Neural cell (in vitro differentiated cells): ENCODE data around the gene KCNT1. TPM values are rescaled to one million over a fixed set of nuclear protein-coding genes. Genes with fewer than 3 reads are reported as not detected.

Source experiments
- H2AFZ ChIP-seq: fragments of 200-600, 300-800 bp; sonication (generic), shearing (Covaris generic); 2 replicates; pipeline ENCODE4 v1.6.0; 2014; ENCODE audit warnings: low read depth, mild to moderate bottlenecking, antibody characterized with exemption, low read length, moderate library complexity
- H3F3A ChIP-seq: fragments of 200-600 bp; shearing (Covaris generic); 2 replicates; pipeline ENCODE4 v1.6.1; 2016; ENCODE audit warnings: mild to moderate bottlenecking, moderate library complexity, mixed read lengths, antibody characterized with exemption, low read length; ENCODE audit not compliant: insufficient read depth, poor library complexity, severe bottlenecking
- H3K27ac ChIP-seq: fragments of 200-600, 300-800 bp; sonication (generic), shearing (Covaris generic); 2 replicates; pipeline ENCODE4 v1.5.1; 2014; ENCODE audit warnings: mild to moderate bottlenecking, low read length, moderate library complexity
- H3K27me3 ChIP-seq: fragments of 300-800, 200-600 bp; sonication (generic), shearing (Covaris generic); 2 replicates; pipeline ENCODE4 v1.6.0; 2014; ENCODE audit warnings: mild to moderate bottlenecking, low read depth, low read length, moderate library complexity; ENCODE audit not compliant: insufficient read depth
- H3K36me3 ChIP-seq: fragments of 300-800, 200-600 bp; sonication (generic), shearing (Covaris generic); 2 replicates; pipeline ENCODE4 v1.5.1; 2014; ENCODE audit warnings: mild to moderate bottlenecking, antibody characterized with exemption, low read length, moderate library complexity; ENCODE audit not compliant: insufficient read depth
- H3K4me2 ChIP-seq: fragments of 300-800, 200-600 bp; sonication (generic), shearing (Covaris generic); 2 replicates; pipeline ENCODE4 v1.6.0; 2014; ENCODE audit warnings: mild to moderate bottlenecking, low read length
- H3K4me3 ChIP-seq: fragments of 300-800, 200-600 bp; sonication (generic), shearing (Covaris generic); 2 replicates; pipeline ENCODE4 v1.5.1; 2014; ENCODE audit warnings: mild to moderate bottlenecking, low read length, moderate library complexity
- H3K79me2 ChIP-seq: fragments of 200-600 bp; shearing (Covaris generic); replicated peaks from 2 replicates; pipeline ENCODE4 v1.6.0; 2014; ENCODE audit warnings: mild to moderate bottlenecking, low read length, moderate library complexity; ENCODE audit not compliant: insufficient read depth
- H3K9ac ChIP-seq: fragments of 300-800, 200-600 bp; sonication (generic), shearing (Covaris generic); 2 replicates; pipeline ENCODE4 v1.6.1; 2016; ENCODE audit warnings: mild to moderate bottlenecking, low read length, mixed read lengths
- H3K9me2 ChIP-seq: fragments of 200-600 bp; shearing (Covaris generic); 2 replicates; pipeline ENCODE4 v1.6.1; 2016; ENCODE audit warnings: mild to moderate bottlenecking, low read length, mixed read lengths; ENCODE audit not compliant: insufficient read depth
- H3K9me3 ChIP-seq: fragments of 200-600, 300-800 bp; sonication (generic), shearing (Covaris generic); 2 replicates; pipeline ENCODE4 v1.6.1; 2016; ENCODE audit warnings: mild to moderate bottlenecking, mixed run types, low read length, moderate library complexity, mixed read lengths
- H4K20me1 ChIP-seq: fragments of 200-600 bp; shearing (Covaris generic); 2 replicates; pipeline ENCODE4 v1.6.1; 2016; ENCODE audit warnings: mild to moderate bottlenecking, mixed run types; ENCODE audit not compliant: insufficient read depth
- EP300 ChIP-seq: fragments of 450-650 bp; conservative IDR thresholded peaks from 2 replicates; pipeline ENCODE4 v1.6.1; 2014; ENCODE audit warnings: antibody characterized with exemption, mild to moderate bottlenecking, moderate library complexity; ENCODE audit not compliant: poor library complexity, severe bottlenecking
- EZH2 ChIP-seq: fragments of 200-600, 300-800 bp; shearing (Covaris generic), sonication (generic); IDR thresholded peaks from 2 replicates; pipeline ENCODE4 v1.6.1; 2014; ENCODE audit warnings: antibody characterized with exemption, low read length, borderline replicate concordance, mild to moderate bottlenecking; ENCODE audit not compliant: insufficient read depth, poor library complexity, severe bottlenecking
- MXI1 ChIP-seq: fragments of 450-650 bp; conservative IDR thresholded peaks from 2 replicates; pipeline ENCODE4 v1.6.1; 2014; ENCODE audit warnings: antibody characterized with exemption, mild to moderate bottlenecking; ENCODE audit not compliant: poor library complexity, severe bottlenecking
- POLR2AphosphoS5 ChIP-seq: IDR thresholded peaks from 2 replicates; pipeline ENCODE4 v1.6.1; 2012
- RAD21 ChIP-seq: fragments of 450-650 bp; conservative IDR thresholded peaks from 2 replicates; pipeline ENCODE4 v1.6.1; 2014; ENCODE audit warnings: antibody characterized with exemption, mild to moderate bottlenecking, moderate library complexity
- SMC3 ChIP-seq: fragments of 450-650 bp; conservative IDR thresholded peaks from 2 replicates; pipeline ENCODE4 v1.6.1; 2014; ENCODE audit warnings: antibody characterized with exemption, mild to moderate bottlenecking, moderate library complexity; ENCODE audit not compliant: poor library complexity
- TAF1 ChIP-seq: IDR thresholded peaks from 2 replicates; pipeline ENCODE4 v1.6.1; 2012; ENCODE audit warnings: low read depth
- polyA plus RNA-seq: library from polyadenylated mRNA; depleted of rRNA; stranded (reverse); fragments of >200 nt; gene quantifications from 2 replicates; pipeline ENCODE4 v1.2.3, GENCODE V29; 2014
- TF ChIP-seq, protein P1 (sequence below): fragments of 450-650 bp; IDR thresholded peaks from 2 replicates; pipeline ENCODE4 v1.5.1; 2014; ENCODE audit warnings: antibody characterized with exemption, mild to moderate bottlenecking, moderate library complexity; ENCODE audit not compliant: poor library complexity, severe bottlenecking
- TF ChIP-seq, protein P2 (sequence below): IDR thresholded peaks from 2 replicates; pipeline ENCODE4 v1.6.1; 2012; ENCODE audit warnings: borderline replicate concordance

KCNT1 gene
- polyA plus RNA-seq, 1 donor from 2014 or later: 0.67 TPM

DNA sequence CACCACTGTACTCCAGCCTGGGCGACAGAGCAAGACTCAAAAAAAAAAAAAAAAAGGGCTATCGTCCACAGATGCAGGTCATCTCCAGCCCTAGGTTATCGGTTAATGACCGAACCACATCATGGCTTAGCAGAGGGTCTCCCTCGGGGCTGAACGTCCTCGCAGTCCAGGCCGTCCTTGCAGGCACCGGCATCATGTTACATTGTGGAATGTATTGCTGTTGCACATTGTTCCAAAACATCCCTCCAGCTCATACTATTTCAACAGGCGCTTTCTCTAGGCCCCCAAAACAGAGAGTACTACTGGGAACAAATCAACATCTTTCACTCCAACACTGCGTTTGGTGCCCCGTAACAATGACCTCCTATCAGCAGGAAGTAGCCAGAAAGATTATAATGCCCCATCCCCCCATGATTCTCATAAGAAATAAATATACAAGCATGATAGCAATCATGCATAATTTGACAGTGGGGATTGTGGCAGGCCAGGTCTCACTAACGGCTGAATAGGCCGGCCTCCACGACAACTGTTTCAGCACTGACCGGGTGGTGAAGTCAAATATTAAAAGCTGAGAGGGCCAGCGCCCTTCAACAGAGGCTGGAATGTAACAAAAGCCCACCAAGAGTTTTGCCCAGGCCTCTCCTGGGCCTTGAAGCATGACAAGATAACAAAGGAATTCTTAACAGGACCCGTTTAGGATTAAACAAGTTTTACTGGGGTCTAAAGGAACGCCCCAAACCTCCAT, 40.0 kb upstream of the KCNT1 start (continued):
- TF ChIP-seq, protein P1, sequence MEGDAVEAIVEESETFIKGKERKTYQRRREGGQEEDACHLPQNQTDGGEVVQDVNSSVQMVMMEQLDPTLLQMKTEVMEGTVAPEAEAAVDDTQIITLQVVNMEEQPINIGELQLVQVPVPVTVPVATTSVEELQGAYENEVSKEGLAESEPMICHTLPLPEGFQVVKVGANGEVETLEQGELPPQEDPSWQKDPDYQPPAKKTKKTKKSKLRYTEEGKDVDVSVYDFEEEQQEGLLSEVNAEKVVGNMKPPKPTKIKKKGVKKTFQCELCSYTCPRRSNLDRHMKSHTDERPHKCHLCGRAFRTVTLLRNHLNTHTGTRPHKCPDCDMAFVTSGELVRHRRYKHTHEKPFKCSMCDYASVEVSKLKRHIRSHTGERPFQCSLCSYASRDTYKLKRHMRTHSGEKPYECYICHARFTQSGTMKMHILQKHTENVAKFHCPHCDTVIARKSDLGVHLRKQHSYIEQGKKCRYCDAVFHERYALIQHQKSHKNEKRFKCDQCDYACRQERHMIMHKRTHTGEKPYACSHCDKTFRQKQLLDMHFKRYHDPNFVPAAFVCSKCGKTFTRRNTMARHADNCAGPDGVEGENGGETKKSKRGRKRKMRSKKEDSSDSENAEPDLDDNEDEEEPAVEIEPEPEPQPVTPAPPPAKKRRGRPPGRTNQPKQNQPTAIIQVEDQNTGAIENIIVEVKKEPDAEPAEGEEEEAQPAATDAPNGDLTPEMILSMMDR: no peak
- TF ChIP-seq EZH2: no peak

DNA sequence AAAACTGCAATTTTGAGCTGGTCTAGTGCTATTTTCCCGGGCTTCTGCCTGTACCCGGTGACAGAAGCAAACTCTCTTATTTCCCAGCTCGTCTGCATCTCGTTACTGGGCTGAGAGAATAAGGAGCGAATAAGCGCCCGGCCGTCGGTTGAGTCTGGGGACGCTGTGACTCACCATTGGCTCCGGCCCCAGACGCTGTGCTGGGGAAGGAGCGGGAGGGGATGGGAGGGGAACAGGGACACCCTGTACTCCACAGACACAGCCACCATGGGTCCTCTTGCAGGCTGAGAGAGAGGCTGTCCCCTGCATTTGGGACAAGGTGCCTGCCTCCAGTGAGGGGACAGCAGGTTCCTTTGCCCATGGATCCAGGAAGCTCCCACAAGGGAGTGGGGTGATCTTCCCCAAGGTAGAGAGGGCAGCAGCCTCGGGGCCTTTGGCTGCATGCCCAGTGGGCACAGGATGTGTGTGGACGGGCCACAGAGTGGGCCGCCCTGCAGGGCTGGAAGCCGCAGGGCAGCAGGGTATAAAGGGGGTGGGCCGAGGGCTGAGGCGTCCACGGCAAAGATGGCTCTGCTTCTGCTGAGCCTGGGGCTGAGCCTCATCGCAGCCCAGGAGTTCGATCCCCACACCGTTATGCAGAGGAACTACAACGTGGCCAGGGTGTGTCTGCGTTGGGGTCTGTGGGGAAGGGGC, 39.1 kb upstream of the KCNT1 start, which contains the start of gene LCN9:
Gene LCN9, plus strand, starts transcription at position 552 of the 693 bp plus-strand sequence. Its CDS starts 13 bp downstream, at position 565.
- Histone ChIP-seq H3K9me3 (no peaks in the 10 kb centered on the region), H3K4me2 (no peak within 1 kb of the TSS), H3K79me2 (no peaks in the 10 kb centered on the region), H3F3A (no peaks in the 10 kb centered on the region), H4K20me1 (no peaks in the 10 kb centered on the region), H3K27ac (no peak within 1 kb of the TSS), H3K9me2 (no peaks in the 10 kb centered on the region), H3K9ac (no peak within 1 kb of the TSS), H3K36me3 (no peaks in the 10 kb centered on the region), H2AFZ (no peak within 1 kb of the TSS), H3K4me3 (no peak within 1 kb of the TSS), H3K27me3 (no peaks in the 10 kb centered on the region)
- TF ChIP-seq RAD21: no peak

DNA sequence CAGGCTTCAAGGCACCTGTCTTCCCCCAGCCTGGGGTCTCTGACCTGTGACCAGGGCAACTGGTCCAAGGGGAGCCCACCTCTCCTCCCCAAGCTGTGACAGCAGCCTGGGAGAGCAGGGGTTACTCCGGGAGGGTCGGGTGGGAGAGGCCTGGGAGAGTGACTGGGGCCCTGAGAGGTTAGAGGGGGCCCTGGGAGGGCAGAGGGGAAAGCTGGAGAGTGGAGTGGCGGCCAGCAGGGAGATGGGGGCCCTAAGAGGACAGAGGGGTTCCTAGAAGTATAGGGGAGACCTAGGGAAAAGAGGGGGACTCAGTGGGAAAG, 38.6 kb upstream of the KCNT1 start:
- H3K36me3 ChIP-seq: no peaks in the 10 kb centered on the region
- H3K27ac ChIP-seq: no peak overlapping the region
- no peaks in the 10 kb centered on the region for H4K20me1 ChIP-seq
- no peaks in the 10 kb centered on the region for H3F3A ChIP-seq
- H3K9me3 ChIP-seq: no peaks in the 10 kb centered on the region
- H3K4me2 ChIP-seq: no peak overlapping the region
- H3K9me2 ChIP-seq: no peaks in the 10 kb centered on the region
- H3K9ac ChIP-seq: no peak overlapping the region
- H2AFZ ChIP-seq: no peak overlapping the region
- no peak overlapping the region for H3K4me3 ChIP-seq
- no peaks in the 10 kb centered on the region for H3K79me2 ChIP-seq
- no peaks in the 10 kb centered on the region for H3K27me3 ChIP-seq
- TF ChIP-seq POLR2AphosphoS5: no peak
- TF ChIP-seq SMC3: no peak
- no peak for TF ChIP-seq EP300
- no peak for TF ChIP-seq EZH2
- TF ChIP-seq, protein P1: no peak
- TF ChIP-seq, protein P2, sequence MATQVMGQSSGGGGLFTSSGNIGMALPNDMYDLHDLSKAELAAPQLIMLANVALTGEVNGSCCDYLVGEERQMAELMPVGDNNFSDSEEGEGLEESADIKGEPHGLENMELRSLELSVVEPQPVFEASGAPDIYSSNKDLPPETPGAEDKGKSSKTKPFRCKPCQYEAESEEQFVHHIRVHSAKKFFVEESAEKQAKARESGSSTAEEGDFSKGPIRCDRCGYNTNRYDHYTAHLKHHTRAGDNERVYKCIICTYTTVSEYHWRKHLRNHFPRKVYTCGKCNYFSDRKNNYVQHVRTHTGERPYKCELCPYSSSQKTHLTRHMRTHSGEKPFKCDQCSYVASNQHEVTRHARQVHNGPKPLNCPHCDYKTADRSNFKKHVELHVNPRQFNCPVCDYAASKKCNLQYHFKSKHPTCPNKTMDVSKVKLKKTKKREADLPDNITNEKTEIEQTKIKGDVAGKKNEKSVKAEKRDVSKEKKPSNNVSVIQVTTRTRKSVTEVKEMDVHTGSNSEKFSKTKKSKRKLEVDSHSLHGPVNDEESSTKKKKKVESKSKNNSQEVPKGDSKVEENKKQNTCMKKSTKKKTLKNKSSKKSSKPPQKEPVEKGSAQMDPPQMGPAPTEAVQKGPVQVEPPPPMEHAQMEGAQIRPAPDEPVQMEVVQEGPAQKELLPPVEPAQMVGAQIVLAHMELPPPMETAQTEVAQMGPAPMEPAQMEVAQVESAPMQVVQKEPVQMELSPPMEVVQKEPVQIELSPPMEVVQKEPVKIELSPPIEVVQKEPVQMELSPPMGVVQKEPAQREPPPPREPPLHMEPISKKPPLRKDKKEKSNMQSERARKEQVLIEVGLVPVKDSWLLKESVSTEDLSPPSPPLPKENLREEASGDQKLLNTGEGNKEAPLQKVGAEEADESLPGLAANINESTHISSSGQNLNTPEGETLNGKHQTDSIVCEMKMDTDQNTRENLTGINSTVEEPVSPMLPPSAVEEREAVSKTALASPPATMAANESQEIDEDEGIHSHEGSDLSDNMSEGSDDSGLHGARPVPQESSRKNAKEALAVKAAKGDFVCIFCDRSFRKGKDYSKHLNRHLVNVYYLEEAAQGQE: no peak
- no peak for TF ChIP-seq TAF1
- TF ChIP-seq RAD21: no peak
- no peak for TF ChIP-seq MXI1
